ENCODE measurements around the gene CNTRL. TPM values are rescaled to one million over a fixed set of nuclear protein-coding genes. Genes with fewer than 3 reads are reported as not detected.

CNTRL gene
- total RNA-seq, 1 experiment from 2014 or later, result 13.4 TPM

GRCh38 chr9:121184463-121184862 is 109.7 kb downstream of the CNTRL start:
- no peak overlapping the region for H3K27ac ChIP-seq (ENCODE audit: low read depth, low read length)
- ATAC-seq, result no peak
- intact Hi-C loops (cut with micrococcal nuclease), result no loop called here
- H2AFZ ChIP-seq (ENCODE audit: low read depth, low read length, poor library complexity, severe bottlenecking), result no peak overlapping the region
- H3K36me3 ChIP-seq (ENCODE audit: control insufficient read depth in 1 of 2, insufficient read depth in 2 of 2, low read length in 2 of 2), result peaks cover 4 to 13% of the 10 kb centered on the region in 2 experiments; a peak in 3 of 4 replicates
- no peak overlapping the region for H3K4me3 ChIP-seq (replicated peaks in 1 of 2; ENCODE audit: low read depth in 1 of 2, low read length in 2 of 2)
- no peaks in the 10 kb centered on the region for H3K27me3 ChIP-seq (ENCODE audit: insufficient read depth, low read length)
- ChIA-PET RAD21 (ENCODE audit: low non-redundant PET in 1 of 2, low total read pairs in 2 of 2, uncharacterized antibody in 2 of 2, unreplicated experiment in 2 of 2) (no interaction called here), CTCF (interaction anchor here (1.1 kb wide), 1 partner anchor 16 kb away, joined by 6 read pairs; no protein-coding TSS in a partner anchor), POLR2A (no interaction called here)
- BruUV-seq (replicated peaks), result no TSS peak
- no peaks in the 10 kb centered on the region for H3K9me3 ChIP-seq (ENCODE audit: control insufficient read depth in 1 of 2, insufficient read depth in 1 of 2, low read depth in 1 of 2, low read length in 2 of 2)
- H3K4me2 ChIP-seq (ENCODE audit: low read length), result no peak overlapping the region
- peaks cover 63% of the 10 kb centered on the region for H3K79me2 ChIP-seq (ENCODE audit: insufficient read depth, low read length)
- peaks cover 7% of the 10 kb centered on the region; the same call in 1 of the 2 replicates for H4K20me1 ChIP-seq (ENCODE audit: insufficient read depth)
- 0 out of 4 replicates have a peak, but pooled peaks cover 0 to 3% of the 10 kb centered on the region in 2 experiments for H3K4me1 ChIP-seq (ENCODE audit: control insufficient read depth in 1 of 2, insufficient read depth in 2 of 2, low read length in 2 of 2)
- no peaks in the 10 kb centered on the region for H3K9me2 ChIP-seq (ENCODE audit: insufficient read depth)
- no peak overlapping the region for H3K9ac ChIP-seq (ENCODE audit: low read length)
- TF ChIP-seq POLR2A (IDR thresholded peaks at IDR 0.05; ENCODE audit: borderline replicate concordance, extremely low read depth, insufficient read depth, insufficient read length) (no peak), CTCF (IDR thresholded peaks at IDR 0.05 in 2 of 3, conservative IDR thresholded peaks at IDR 0.05 in 1 of 3; ENCODE audit: borderline replicate concordance in 1 of 3, insufficient read depth in 1 of 3, low read depth in 2 of 3, low read length in 2 of 3) (no peak), EZH2phosphoT487 (IDR thresholded peaks at IDR 0.05; ENCODE audit: borderline replicate concordance) (no peak), ZNF274 (IDR thresholded peaks at IDR 0.05; ENCODE audit: low read depth, low read length) (no peak), ELF1 (IDR thresholded peaks at IDR 0.05; ENCODE audit: borderline replicate concordance, low read depth) (no peak), FOSL1 (IDR thresholded peaks at IDR 0.05; ENCODE audit: low read depth) (no peak), YY1 (IDR thresholded peaks at IDR 0.05; ENCODE audit: extremely low read depth, insufficient replicate concordance, low read depth, low read length) (no peak), POLR2AphosphoS5 (IDR thresholded peaks at IDR 0.05; ENCODE audit: low read depth, low read length) (no peak), CEBPB (IDR thresholded peaks at IDR 0.05; ENCODE audit: low read depth) (no peak), ZBTB33 (IDR thresholded peaks at IDR 0.05; ENCODE audit: extremely low read depth, insufficient replicate concordance, low read length) (no peak), ZFX (IDR thresholded peaks at IDR 0.05) (no peak), ATF3 (IDR thresholded peaks at IDR 0.05) (no peak), REST (IDR thresholded peaks at IDR 0.05; ENCODE audit: low read depth) (no peak), SIN3A (IDR thresholded peaks at IDR 0.05; ENCODE audit: low read depth) (no peak), JUND (IDR thresholded peaks at IDR 0.05) (no peak), CBX3 (IDR thresholded peaks at IDR 0.05; ENCODE audit: low read depth) (no peak), EGR1 (IDR thresholded peaks at IDR 0.05; ENCODE audit: low read depth) (no peak)
- no peak for DNase-seq (ENCODE audit: low read depth, low spot score)
